ENCODE results near the gene CLMN. TPM values are rescaled to one million over a fixed set of nuclear protein-coding genes. Genes with fewer than 3 reads are reported as not detected.

CLMN gene
- total RNA-seq, 2 donors from 2014 or later, result 2.5 to 3.0 TPM

DNA sequence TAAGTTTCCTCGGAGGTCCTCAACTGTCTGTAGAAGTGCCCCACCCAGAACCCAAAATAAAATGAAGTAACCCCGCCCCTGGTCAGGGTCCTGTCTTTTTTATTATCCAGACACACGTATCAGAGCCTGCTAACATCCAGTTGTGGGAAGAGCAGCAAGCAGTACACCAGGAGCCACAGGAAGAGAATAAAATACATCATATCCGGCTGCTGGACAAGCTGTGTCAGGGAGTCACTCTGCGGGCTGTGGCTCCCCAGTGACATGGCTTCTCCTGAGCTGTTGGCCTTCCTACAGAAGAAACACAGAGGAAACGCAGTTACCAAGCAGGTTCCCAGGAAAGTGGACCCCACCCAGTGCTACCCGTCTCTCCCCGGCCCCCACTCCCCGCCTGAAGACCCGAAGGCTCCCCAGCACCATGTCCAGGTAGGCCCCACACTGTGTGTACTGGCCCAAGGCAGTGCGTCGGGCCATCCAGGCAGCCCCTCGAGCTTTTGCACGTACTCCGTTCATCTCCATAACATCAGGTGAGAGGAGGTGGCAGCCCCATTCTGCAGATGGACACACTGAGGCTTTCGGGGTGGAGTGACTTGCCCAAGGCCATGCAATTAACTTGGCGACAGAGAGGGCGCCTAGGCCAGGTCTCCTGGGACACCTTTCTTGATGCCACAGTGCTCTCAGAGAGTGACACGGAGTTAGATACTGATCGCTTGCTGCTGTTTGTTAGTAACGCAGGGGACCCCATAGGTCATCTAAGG is 128.1 kb downstream of the CLMN start:
- H3K27ac Mint-ChIP-seq, result no peak overlapping the region
- peaks cover 4% of the 10 kb centered on the region for H3K4me1 Mint-ChIP-seq (ENCODE audit: low read depth)
- H3K4me3 Mint-ChIP-seq, result no peak overlapping the region
- no peak for ATAC-seq (replicated peaks in 1 of 2)
- H3K36me3 Mint-ChIP-seq (ENCODE audit: insufficient read depth in 2 of 2), result no peaks in the 10 kb centered on the region
- peaks cover 0 to 2% of the 10 kb centered on the region in 2 donors for H3K9me3 Mint-ChIP-seq
- H3K27me3 Mint-ChIP-seq (ENCODE audit: low read depth), result peaks cover 13% of the 10 kb centered on the region
- no peak for DNase-seq

DNA sequence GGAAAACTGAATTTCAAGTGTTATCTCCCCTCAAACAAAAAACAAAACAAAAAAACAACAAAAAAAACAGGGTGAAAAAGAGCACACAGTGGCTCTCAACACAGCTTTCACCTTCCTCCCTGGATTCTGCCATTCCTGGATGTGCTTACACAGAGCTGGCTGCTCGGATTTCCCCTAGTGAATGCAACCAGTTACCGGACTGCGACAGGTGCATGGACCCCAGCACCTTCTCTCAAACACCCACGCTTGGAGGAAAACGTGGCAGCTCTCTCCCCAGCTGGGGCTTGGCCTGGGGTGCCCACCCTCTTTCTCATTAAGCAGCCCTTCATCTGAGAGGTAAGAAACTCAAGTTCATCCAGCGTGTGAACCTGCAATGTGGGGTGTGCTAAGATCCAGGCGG is 128.9 kb downstream of the CLMN start:
- DNase-seq (no peak), ATAC-seq (replicated peaks in 1 of 2) (no peak)
- no peak overlapping the region for H3K27ac Mint-ChIP-seq
- H3K36me3 Mint-ChIP-seq (ENCODE audit: insufficient read depth in 2 of 2), result no peaks in the 10 kb centered on the region
- H3K27me3 Mint-ChIP-seq (ENCODE audit: low read depth), result peaks cover 20% of the 10 kb centered on the region
- peaks cover 4% of the 10 kb centered on the region for H3K4me1 Mint-ChIP-seq (ENCODE audit: low read depth)
- H3K9me3 Mint-ChIP-seq, result peaks cover 0 to 2% of the 10 kb centered on the region in 2 donors
- no peak overlapping the region for H3K4me3 Mint-ChIP-seq

DNA sequence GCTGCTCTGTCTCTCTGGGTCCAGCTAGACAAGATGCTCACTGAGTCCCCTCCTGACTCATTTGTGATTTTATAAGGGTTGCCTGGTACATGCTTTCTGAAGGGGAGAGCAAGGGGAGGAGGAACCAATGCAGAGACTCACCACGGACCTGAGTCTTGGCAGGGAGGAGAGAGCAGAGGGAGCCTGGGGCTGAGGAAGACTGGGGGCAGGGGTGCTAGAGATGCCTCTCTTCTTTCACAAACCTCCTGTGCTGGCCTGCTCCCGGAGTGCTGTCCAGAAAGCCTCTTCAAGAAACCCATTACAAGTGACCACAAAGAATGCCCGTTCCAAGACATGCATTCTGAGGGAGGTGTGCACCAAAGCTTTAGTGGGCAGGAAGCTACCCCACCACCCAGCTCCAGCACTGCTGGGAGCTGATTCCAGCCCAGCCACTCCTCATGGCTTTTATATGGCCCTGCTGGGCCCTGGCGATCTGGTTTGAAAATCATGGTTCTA is 129.3 kb downstream of the CLMN start:
- DNase-seq (no peak), ATAC-seq (replicated peaks in 1 of 2) (no peak)
- Mint-ChIP-seq H3K36me3 (ENCODE audit: insufficient read depth in 2 of 2) (no peaks in the 10 kb centered on the region), H3K4me3 (no peak overlapping the region), H3K4me1 (ENCODE audit: low read depth) (peaks cover 4% of the 10 kb centered on the region), H3K27me3 (ENCODE audit: low read depth) (peaks cover 25% of the 10 kb centered on the region), H3K27ac (no peak overlapping the region), H3K9me3 (peaks cover 0 to 2% of the 10 kb centered on the region in 2 donors)

GRCh38 chr14:95189367-95190132 is 130.2 kb downstream of the CLMN start:
- no peaks in the 10 kb centered on the region for H3K36me3 Mint-ChIP-seq (ENCODE audit: insufficient read depth in 2 of 2)
- peaks cover 0 to 2% of the 10 kb centered on the region in 2 donors for H3K9me3 Mint-ChIP-seq
- H3K4me1 Mint-ChIP-seq (ENCODE audit: low read depth), result peaks cover 4% of the 10 kb centered on the region
- H3K27me3 Mint-ChIP-seq (ENCODE audit: low read depth), result peaks cover 27% of the 10 kb centered on the region
- DNase-seq (no peak), ATAC-seq (replicated peaks in 1 of 2) (no peak)
- no peak overlapping the region for H3K4me3 Mint-ChIP-seq
- no peak overlapping the region for H3K27ac Mint-ChIP-seq

DNA sequence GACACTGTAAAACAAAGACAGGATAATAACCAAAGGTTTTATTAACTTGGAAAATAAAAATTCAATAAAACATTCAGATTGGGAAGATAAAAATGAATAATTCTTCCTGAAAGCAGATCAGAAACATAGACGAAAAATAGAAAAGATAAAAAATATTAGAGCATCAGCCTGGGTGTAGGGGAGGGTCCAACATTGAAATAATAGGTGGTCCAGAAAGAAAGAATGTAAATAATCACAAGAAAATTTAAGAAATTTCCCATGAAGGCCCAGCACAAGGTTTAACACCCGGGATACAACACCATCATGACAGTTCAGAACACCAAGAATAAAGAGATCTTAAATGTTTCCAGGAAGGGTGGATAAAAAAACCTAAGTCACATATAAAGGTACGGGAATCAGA is 131.3 kb downstream of the CLMN start:
- Mint-ChIP-seq H3K36me3 (ENCODE audit: insufficient read depth in 2 of 2) (no peaks in the 10 kb centered on the region), H3K9me3 (peaks cover 0 to 2% of the 10 kb centered on the region in 2 donors), H3K4me3 (no peak overlapping the region), H3K4me1 (ENCODE audit: low read depth) (peaks cover 4% of the 10 kb centered on the region), H3K27me3 (ENCODE audit: low read depth) (peaks cover 34% of the 10 kb centered on the region), H3K27ac (no peak overlapping the region)
- DNase-seq, result no peak
- ATAC-seq (replicated peaks in 1 of 2), result no peak

DNA sequence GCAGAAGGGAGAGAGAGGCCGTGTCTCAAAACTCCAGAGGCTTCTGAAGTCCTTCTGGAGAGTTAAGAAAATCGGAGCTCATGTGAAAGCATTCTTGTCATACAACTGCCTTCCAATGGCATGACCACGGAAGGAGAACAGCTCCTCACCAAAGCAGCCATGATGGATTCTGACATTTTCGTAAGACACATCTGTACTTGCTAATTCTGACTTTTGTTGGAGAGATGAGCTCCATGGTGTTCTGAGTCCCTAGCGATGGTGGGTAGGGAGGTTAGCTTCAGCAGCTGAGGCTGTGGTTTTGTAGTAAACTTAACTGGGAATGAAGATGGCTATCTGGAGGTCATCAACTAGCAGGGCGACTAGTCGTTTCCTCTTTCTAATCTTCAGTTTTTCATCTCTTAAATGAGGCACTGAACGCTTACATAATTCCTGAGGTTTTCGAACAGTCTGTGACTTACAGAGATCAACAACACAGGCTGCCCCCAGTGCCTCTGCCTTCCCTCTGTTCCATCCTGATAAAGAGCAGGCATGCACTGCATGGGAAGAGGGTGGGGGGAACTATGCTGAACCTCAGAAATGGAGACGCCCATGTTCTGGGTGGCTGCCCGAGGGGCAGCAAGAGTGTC is 133.8 kb downstream of the CLMN start:
- ATAC-seq (replicated peaks in 1 of 2) (no peak), DNase-seq (no peak)
- Mint-ChIP-seq H3K4me1 (ENCODE audit: low read depth) (no peaks in the 10 kb centered on the region), H3K36me3 (ENCODE audit: insufficient read depth in 2 of 2) (peaks cover 0 to under 1% of the 10 kb centered on the region in 2 donors), H3K27ac (no peak overlapping the region), H3K9me3 (peaks cover 0 to 2% of the 10 kb centered on the region in 2 donors), H3K27me3 (ENCODE audit: low read depth) (peaks cover 34% of the 10 kb centered on the region), H3K4me3 (no peak overlapping the region)

- Mint-ChIP-seq H3K4me1 (ENCODE audit: low read depth) (no peaks in the 10 kb centered on the region), H3K27ac (no peak overlapping the region), H3K36me3 (ENCODE audit: insufficient read depth in 2 of 2) (peaks cover 0 to 2% of the 10 kb centered on the region in 2 donors), H3K27me3 (ENCODE audit: low read depth) (peaks cover 34% of the 10 kb centered on the region), H3K4me3 (no peak overlapping the region), H3K9me3 (peaks cover 0 to 2% of the 10 kb centered on the region in 2 donors)
- ATAC-seq (replicated peaks in 1 of 2) (no peak), DNase-seq (no peak)
Observed at GRCh38 chr14:95185033-95185766, 134.5 kb downstream of the CLMN start.

DNA sequence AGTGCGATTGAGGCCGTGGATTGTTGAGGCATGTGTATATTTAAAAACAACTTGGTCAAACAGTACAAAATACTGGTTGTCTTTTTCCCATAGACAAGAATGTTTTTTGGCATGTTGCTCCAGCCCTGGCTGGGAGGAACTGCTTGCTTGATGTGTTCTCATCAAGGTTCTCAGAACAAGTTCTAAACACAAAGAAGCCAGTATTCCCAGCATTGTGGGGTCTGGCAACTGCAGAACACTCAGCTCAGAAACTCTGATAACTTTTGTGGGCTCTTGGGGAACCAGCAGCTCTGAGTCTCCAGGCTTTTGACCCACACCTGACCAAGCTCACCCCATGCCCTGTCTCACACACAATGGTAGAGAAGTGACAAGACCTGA is 135.3 kb downstream of the CLMN start:
- H3K27me3 Mint-ChIP-seq (ENCODE audit: low read depth), result peaks cover 34% of the 10 kb centered on the region
- no peak for ATAC-seq (replicated peaks in 1 of 2)
- no peak for DNase-seq
- H3K4me3 Mint-ChIP-seq, result no peak overlapping the region
- peaks cover 0 to 2% of the 10 kb centered on the region in 2 donors for H3K9me3 Mint-ChIP-seq
- H3K36me3 Mint-ChIP-seq (ENCODE audit: insufficient read depth in 2 of 2), result peaks cover 0 to 2% of the 10 kb centered on the region in 2 donors
- H3K4me1 Mint-ChIP-seq (ENCODE audit: low read depth), result no peaks in the 10 kb centered on the region
- no peak overlapping the region for H3K27ac Mint-ChIP-seq

- Mint-ChIP-seq H3K27ac (no peak overlapping the region), H3K27me3 (ENCODE audit: low read depth) (peaks cover 34% of the 10 kb centered on the region), H3K4me1 (ENCODE audit: low read depth) (no peaks in the 10 kb centered on the region), H3K9me3 (peaks cover 0 to 2% of the 10 kb centered on the region in 2 donors), H3K4me3 (no peak overlapping the region), H3K36me3 (ENCODE audit: insufficient read depth in 2 of 2) (peaks cover 0 to 2% of the 10 kb centered on the region in 2 donors)
- DNase-seq, result no peak
- ATAC-seq (replicated peaks in 1 of 2), result no peak
Observed at GRCh38 chr14:95183532-95184412, 135.9 kb downstream of the CLMN start.

GRCh38 chr14:95183082-95183481 is 136.6 kb downstream of the CLMN start:
- Mint-ChIP-seq H3K4me3 (no peak overlapping the region), H3K27me3 (ENCODE audit: low read depth) (peaks cover 32% of the 10 kb centered on the region), H3K4me1 (ENCODE audit: low read depth) (no peaks in the 10 kb centered on the region), H3K27ac (no peak overlapping the region), H3K9me3 (peaks cover 0 to under 1% of the 10 kb centered on the region in 2 donors), H3K36me3 (ENCODE audit: insufficient read depth in 2 of 2) (peaks cover 0 to 2% of the 10 kb centered on the region in 2 donors)
- no peak for ATAC-seq (replicated peaks in 1 of 2)
- no peak for DNase-seq

GRCh38 chr14:95182379-95182778 is 137.3 kb downstream of the CLMN start:
- no peak overlapping the region for H3K4me3 Mint-ChIP-seq
- H3K9me3 Mint-ChIP-seq, result no peaks in the 10 kb centered on the region
- ATAC-seq (replicated peaks in 1 of 2) (no peak), DNase-seq (no peak)
- H3K4me1 Mint-ChIP-seq (ENCODE audit: low read depth), result no peaks in the 10 kb centered on the region
- H3K27ac Mint-ChIP-seq, result no peak overlapping the region
- peaks cover 0 to 2% of the 10 kb centered on the region in 2 donors for H3K36me3 Mint-ChIP-seq (ENCODE audit: insufficient read depth in 2 of 2)
- peaks cover 29% of the 10 kb centered on the region for H3K27me3 Mint-ChIP-seq (ENCODE audit: low read depth)

Measured in activated T-cell treated with anti-CD3 and anti-CD28 coated beads, Interleukin-2, amount 50 U/mL, for 72 hours (primary cell).